ENCODE results near the gene PGBD4.

- TF ChIP-seq CTCF (conservative IDR thresholded peaks at IDR 0.05; ENCODE audit: low read length) (no peak), EZH2phosphoT487 (IDR thresholded peaks at IDR 0.05; ENCODE audit: borderline replicate concordance) (no peak)
These were observed 31.0 kb downstream of the PGBD4 start for GRCh38 chr15:34132881-34133280.
